ENCODE data around the gene PNMA6E.

The PNMA6E gene

GRCh38 chrX:153401133-153401764 is at the start of gene PNMA6E:
Gene PNMA6E (minus strand): TSS chrX:153401350. CDS start chrX:153398849, 2,501 bp downstream.
- no peak for DNase-seq

GRCh38 chrX:153450949-153451277 is 49.8 kb upstream of the PNMA6E start:
- no peak for DNase-seq

GRCh38 chrX:153450114-153450948 is 49.2 kb upstream of the PNMA6E start:
- no peak for DNase-seq

GRCh38 chrX:153449368-153450113 is 48.4 kb upstream of the PNMA6E start:
- DNase-seq = no peak

GRCh38 chrX:153448556-153449367 is 47.6 kb upstream of the PNMA6E start:
- no peak for DNase-seq

GRCh38 chrX:153447581-153447960 is 46.4 kb upstream of the PNMA6E start:
- DNase-seq = no peak

GRCh38 chrX:153446950-153447580 is 45.9 kb upstream of the PNMA6E start:
- no peak for DNase-seq

GRCh38 chrX:153446636-153446936 is 45.4 kb upstream of the PNMA6E start:
- DNase-seq = no peak

- DNase-seq = no peak
Observed at GRCh38 chrX:153445856-153446635, 44.9 kb upstream of the PNMA6E start, which contains the start of gene TREX2. Gene TREX2 (minus strand): TSS chrX:153446056. CDS start chrX:153445430, 626 bp downstream.

GRCh38 chrX:153445106-153445855 is 44.1 kb upstream of the PNMA6E start:
- DNase-seq = no peak

- no peak for DNase-seq
Observed at GRCh38 chrX:153444333-153445011, 43.3 kb upstream of the PNMA6E start.

GRCh38 chrX:153443476-153444332 is 42.6 kb upstream of the PNMA6E start:
- DNase-seq = no peak

- DNase-seq = no peak
Observed at GRCh38 chrX:153442463-153442862, 41.3 kb upstream of the PNMA6E start.

- no peak for DNase-seq
Observed at GRCh38 chrX:153441981-153442380, 40.8 kb upstream of the PNMA6E start.

GRCh38 chrX:153441296-153441695 is 40.1 kb upstream of the PNMA6E start:
- no peak for DNase-seq

GRCh38 chrX:153440556-153441135 is 39.5 kb upstream of the PNMA6E start:
- DNase-seq = no peak

- DNase-seq = no peak
Observed at GRCh38 chrX:153439977-153440376, 38.8 kb upstream of the PNMA6E start.

- DNase-seq = peak; percentile 4
Observed at GRCh38 chrX:153438532-153438931, 37.4 kb upstream of the PNMA6E start.

- DNase-seq = no peak
Observed at GRCh38 chrX:153435845-153436244, 34.7 kb upstream of the PNMA6E start.
